Stimulated activated naive CD8-positive, alpha-beta T cell treated with anti-CD3 and anti-CD28 coated beads, Interleukin-15, Interleukin-2, amounts not matched to agents 100 ng/mL and 50 ng/mL, for 24 hours (primary cell): ENCODE results near the gene SOD1.

Source experiments
- H3K27ac Mint-ChIP-seq: one replicate; pipeline ENCODE4 v1.8.0; 2021; ENCODE audit warnings: mild to moderate bottlenecking, mixed read lengths
- H3K27me3 Mint-ChIP-seq: one replicate; pipeline ENCODE4 v1.8.0; 2021; ENCODE audit warnings: mixed read lengths
- H3K36me3 Mint-ChIP-seq: one replicate; pipeline ENCODE4 v1.8.0; 2021; ENCODE audit warnings: low read depth, mixed read lengths
- H3K4me1 Mint-ChIP-seq: one replicate; pipeline ENCODE4 v1.8.0; 2021; ENCODE audit warnings: low read depth, mixed read lengths
- H3K4me3 Mint-ChIP-seq: one replicate; pipeline ENCODE4 v1.8.0; 2021; ENCODE audit warnings: mild to moderate bottlenecking, mixed read lengths
- H3K9me3 Mint-ChIP-seq: one replicate; pipeline ENCODE4 v1.8.0; 2021; ENCODE audit warnings: mixed read lengths

Gene SOD1

DNA sequence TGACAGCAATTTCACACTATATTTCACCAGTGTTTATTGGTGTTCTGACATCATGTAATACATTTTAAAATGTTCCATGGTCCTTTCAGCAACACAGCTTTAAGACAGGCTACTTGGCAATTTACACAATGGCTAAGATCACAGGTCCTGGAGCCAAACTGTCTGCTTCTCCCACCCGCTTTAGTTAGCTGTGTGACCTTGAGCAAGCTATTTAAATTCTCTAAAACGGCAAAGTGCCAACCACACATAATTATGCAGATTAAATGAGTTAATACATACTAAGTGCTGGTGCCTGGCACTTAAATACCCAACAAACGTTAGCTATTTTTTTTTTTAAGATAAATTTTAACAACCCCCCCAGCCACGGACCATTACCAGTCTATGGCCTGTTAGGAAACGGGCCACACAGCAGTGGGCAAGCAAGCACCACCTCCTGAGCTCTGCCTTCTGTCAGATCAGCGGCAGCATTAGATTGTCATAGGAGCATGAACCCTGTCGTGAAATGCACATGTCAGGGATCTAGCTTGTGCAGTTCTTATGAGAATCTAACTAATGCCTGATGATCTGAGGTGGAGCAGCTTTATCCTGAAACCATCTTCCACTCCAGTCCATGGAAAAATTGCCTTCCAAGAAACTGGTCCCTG is 26.9 kb downstream of the SOD1 start:
- peaks cover 84% of the 10 kb centered on the region for H3K36me3 Mint-ChIP-seq
- no peaks in the 10 kb centered on the region for H3K9me3 Mint-ChIP-seq
- no peak overlapping the region for H3K4me3 Mint-ChIP-seq
- no peaks in the 10 kb centered on the region for H3K4me1 Mint-ChIP-seq
- no peaks in the 10 kb centered on the region for H3K27me3 Mint-ChIP-seq
- H3K27ac Mint-ChIP-seq, result no peak overlapping the region

- Mint-ChIP-seq H3K4me3 (no peak overlapping the region), H3K27me3 (no peaks in the 10 kb centered on the region), H3K4me1 (no peaks in the 10 kb centered on the region), H3K27ac (no peak overlapping the region), H3K36me3 (peaks cover 83% of the 10 kb centered on the region), H3K9me3 (no peaks in the 10 kb centered on the region)
Measured at GRCh38 chr21:31687108-31687507, 27.6 kb downstream of the SOD1 start.

DNA sequence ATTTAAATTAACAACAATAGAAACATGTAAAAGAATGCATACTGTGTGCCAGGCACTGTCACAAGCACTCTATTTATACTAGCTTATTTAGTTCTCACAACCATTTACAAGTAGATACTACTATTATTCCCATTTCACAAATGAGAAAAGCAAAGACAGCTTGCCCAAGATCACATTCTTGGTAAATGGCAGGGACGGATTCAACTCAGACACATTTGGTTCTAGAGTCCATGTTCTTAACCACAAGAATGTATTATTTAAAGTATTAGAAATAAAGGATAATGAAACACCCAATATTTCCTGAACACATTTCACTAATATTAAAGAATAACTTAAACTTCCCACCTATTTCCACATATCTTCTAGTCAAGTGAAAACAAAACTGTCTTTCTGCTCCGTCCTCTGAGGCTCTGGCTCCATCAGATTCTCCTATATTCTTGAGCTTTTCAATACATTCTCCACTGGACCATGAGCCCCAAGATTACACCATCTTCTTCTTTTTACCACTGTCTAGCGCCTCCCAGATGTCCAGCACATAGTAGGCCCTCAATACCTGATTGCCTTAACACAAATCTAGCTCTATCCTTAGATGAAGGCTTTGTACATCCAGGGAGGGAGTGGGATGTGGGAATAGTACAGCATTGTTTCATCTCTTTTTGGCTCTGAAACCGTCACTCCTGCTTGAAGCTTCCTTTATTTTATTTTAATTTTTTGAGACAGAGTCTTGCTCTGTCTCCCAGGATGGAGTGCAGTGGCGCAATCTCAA is 29.3 kb downstream of the SOD1 start:
- Mint-ChIP-seq H3K27ac (no peak overlapping the region), H3K4me1 (no peaks in the 10 kb centered on the region), H3K9me3 (no peaks in the 10 kb centered on the region), H3K36me3 (peaks cover 81% of the 10 kb centered on the region), H3K27me3 (no peaks in the 10 kb centered on the region), H3K4me3 (no peak overlapping the region)

- no peaks in the 10 kb centered on the region for H3K27me3 Mint-ChIP-seq
- H3K9me3 Mint-ChIP-seq, result no peaks in the 10 kb centered on the region
- no peak overlapping the region for H3K4me3 Mint-ChIP-seq
- peaks cover 75% of the 10 kb centered on the region for H3K36me3 Mint-ChIP-seq
- no peaks in the 10 kb centered on the region for H3K4me1 Mint-ChIP-seq
- H3K27ac Mint-ChIP-seq, result no peak overlapping the region
Measured at GRCh38 chr21:31693222-31693621, 33.7 kb downstream of the SOD1 start.

DNA sequence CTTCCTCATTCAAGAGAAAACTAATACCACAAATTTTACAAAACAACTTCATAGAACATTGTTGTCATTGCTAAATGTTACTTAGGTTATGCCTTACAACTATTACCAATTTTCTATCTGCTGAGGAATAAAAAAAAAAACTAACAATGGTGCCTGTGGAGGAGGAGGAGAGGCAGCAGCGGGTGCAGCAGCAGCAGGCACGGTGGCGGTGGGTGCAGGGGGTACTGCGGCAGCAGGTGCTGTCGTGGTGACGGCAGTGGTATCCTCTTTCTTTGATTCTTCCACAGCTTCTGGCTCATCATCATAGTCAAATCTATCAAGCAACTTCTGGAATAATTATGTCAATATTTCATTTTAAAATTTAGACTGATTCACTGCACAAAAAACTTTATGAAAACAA is 36.9 kb downstream of the SOD1 start:
- H3K27ac Mint-ChIP-seq, result no peak overlapping the region
- H3K27me3 Mint-ChIP-seq, result no peaks in the 10 kb centered on the region
- H3K4me1 Mint-ChIP-seq, result peaks cover 4% of the 10 kb centered on the region
- peaks cover 71% of the 10 kb centered on the region for H3K36me3 Mint-ChIP-seq
- H3K4me3 Mint-ChIP-seq, result no peak overlapping the region
- no peaks in the 10 kb centered on the region for H3K9me3 Mint-ChIP-seq

GRCh38 chr21:31698461-31698860 is 39.0 kb downstream of the SOD1 start:
- Mint-ChIP-seq H3K9me3 (no peaks in the 10 kb centered on the region), H3K4me3 (no peak overlapping the region), H3K4me1 (peaks cover 4% of the 10 kb centered on the region), H3K27ac (no peak overlapping the region), H3K27me3 (no peaks in the 10 kb centered on the region), H3K36me3 (peaks cover 74% of the 10 kb centered on the region)

- no peaks in the 10 kb centered on the region for H3K27me3 Mint-ChIP-seq
- peaks cover 4% of the 10 kb centered on the region for H3K4me1 Mint-ChIP-seq
- no peak overlapping the region for H3K4me3 Mint-ChIP-seq
- H3K27ac Mint-ChIP-seq, result no peak overlapping the region
- H3K9me3 Mint-ChIP-seq, result no peaks in the 10 kb centered on the region
- peaks cover 72% of the 10 kb centered on the region for H3K36me3 Mint-ChIP-seq
Measured at GRCh38 chr21:31700040-31700439, 40.5 kb downstream of the SOD1 start.

DNA sequence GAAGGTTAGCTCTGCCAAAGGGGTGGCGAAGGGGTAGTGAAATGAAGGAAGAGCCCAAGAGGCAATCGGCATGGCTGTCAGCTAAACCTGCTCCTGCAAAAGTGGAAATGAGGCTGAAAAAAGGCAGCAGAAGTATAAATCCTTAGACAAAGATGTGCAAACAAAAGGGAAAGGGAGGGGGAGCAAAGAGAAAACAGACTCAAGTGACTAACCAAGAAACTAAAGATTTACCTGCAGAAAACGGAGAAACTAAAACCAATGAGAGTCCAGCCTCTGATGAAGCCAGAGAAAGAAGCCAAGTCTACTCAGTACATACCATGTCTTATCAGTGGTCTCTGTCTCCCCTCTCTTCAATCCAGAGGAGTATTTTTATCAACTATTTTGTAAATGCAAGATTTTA is 47.1 kb downstream of the SOD1 start:
- H3K36me3 Mint-ChIP-seq, result peaks cover 35% of the 10 kb centered on the region
- H3K27ac Mint-ChIP-seq, result no peak overlapping the region
- H3K4me3 Mint-ChIP-seq, result no peak overlapping the region
- H3K9me3 Mint-ChIP-seq, result no peaks in the 10 kb centered on the region
- no peaks in the 10 kb centered on the region for H3K27me3 Mint-ChIP-seq
- peaks cover 52% of the 10 kb centered on the region for H3K4me1 Mint-ChIP-seq

- no peak overlapping the region for H3K4me3 Mint-ChIP-seq
Measured at GRCh38 chr21:31707499-31707898, 48.0 kb downstream of the SOD1 start.

DNA sequence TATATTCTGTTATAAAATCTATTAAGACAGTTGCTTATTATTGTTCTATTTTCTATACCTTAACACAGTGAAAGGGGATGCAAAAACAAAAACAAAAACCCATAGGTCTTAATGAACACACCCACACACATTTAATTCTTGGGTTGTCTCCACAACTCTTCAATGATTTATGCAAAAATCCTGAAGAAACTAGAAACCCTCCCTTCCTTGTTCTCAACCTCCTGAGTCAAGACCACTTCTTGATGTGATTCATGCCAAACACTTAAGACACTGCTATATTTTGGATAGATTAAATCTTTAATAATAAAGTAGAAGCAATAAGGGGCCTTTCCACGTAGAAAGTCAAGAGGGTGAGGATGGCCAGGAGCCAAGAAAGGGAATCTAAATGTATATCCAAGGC is 49.0 kb downstream of the SOD1 start:
- H3K27ac Mint-ChIP-seq, result no peak overlapping the region
- H3K27me3 Mint-ChIP-seq, result no peaks in the 10 kb centered on the region
- peaks cover 17% of the 10 kb centered on the region for H3K36me3 Mint-ChIP-seq
- peaks cover 69% of the 10 kb centered on the region for H3K4me1 Mint-ChIP-seq
- H3K9me3 Mint-ChIP-seq, result no peaks in the 10 kb centered on the region
- no peak overlapping the region for H3K4me3 Mint-ChIP-seq

More at GRCh38 chr21:31707499-31707898, 48.0 kb downstream of the SOD1 start:
- Mint-ChIP-seq H3K4me1 (peaks cover 59% of the 10 kb centered on the region), H3K36me3 (peaks cover 26% of the 10 kb centered on the region), H3K27ac (no peak overlapping the region), H3K9me3 (no peaks in the 10 kb centered on the region), H3K27me3 (no peaks in the 10 kb centered on the region)

GRCh38 chr21:31710586-31710985 is 51.1 kb downstream of the SOD1 start:
- Mint-ChIP-seq H3K4me1 (peaks cover 89% of the 10 kb centered on the region), H3K9me3 (no peaks in the 10 kb centered on the region), H3K36me3 (peaks cover 7% of the 10 kb centered on the region), H3K27ac (no peak overlapping the region), H3K27me3 (no peaks in the 10 kb centered on the region), H3K4me3 (no peak overlapping the region)

GRCh38 chr21:31711326-31711725 is 51.8 kb downstream of the SOD1 start:
- peaks cover 7% of the 10 kb centered on the region for H3K36me3 Mint-ChIP-seq
- H3K4me3 Mint-ChIP-seq, result no peak overlapping the region
- H3K4me1 Mint-ChIP-seq, result peaks cover 94% of the 10 kb centered on the region
- no peak overlapping the region for H3K27ac Mint-ChIP-seq
- H3K9me3 Mint-ChIP-seq, result no peaks in the 10 kb centered on the region
- no peaks in the 10 kb centered on the region for H3K27me3 Mint-ChIP-seq

GRCh38 chr21:31711745-31712285 is 52.3 kb downstream of the SOD1 start:
- peaks cover 94% of the 10 kb centered on the region for H3K4me1 Mint-ChIP-seq
- no peaks in the 10 kb centered on the region for H3K9me3 Mint-ChIP-seq
- H3K36me3 Mint-ChIP-seq, result peaks cover 7% of the 10 kb centered on the region
- H3K4me3 Mint-ChIP-seq, result no peak overlapping the region
- H3K27me3 Mint-ChIP-seq, result no peaks in the 10 kb centered on the region
- no peak overlapping the region for H3K27ac Mint-ChIP-seq

DNA sequence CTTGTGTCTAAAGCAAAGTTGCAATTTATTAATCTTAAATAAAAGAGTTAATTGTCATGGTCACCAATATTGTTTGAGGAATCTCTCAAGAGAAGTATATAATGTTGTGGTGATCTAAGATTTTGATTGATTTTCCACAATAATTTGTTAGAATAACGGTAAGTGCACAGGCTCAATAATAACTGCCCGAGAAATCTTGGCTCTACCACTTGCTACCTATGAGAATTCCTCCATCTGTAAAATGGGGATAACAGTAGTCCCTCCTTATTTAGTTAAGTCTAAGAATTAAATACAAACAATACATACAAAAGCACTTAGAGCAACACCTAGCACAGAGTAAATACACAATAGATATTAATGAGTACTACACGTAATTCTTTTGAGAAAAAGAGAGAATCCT is 53.6 kb downstream of the SOD1 start:
- Mint-ChIP-seq H3K4me3 (no peak overlapping the region), H3K9me3 (no peaks in the 10 kb centered on the region), H3K36me3 (peaks cover 8% of the 10 kb centered on the region), H3K27ac (no peak overlapping the region), H3K4me1 (peaks cover 92% of the 10 kb centered on the region), H3K27me3 (no peaks in the 10 kb centered on the region)

GRCh38 chr21:31713973-31714740 is 54.7 kb downstream of the SOD1 start:
- H3K9me3 Mint-ChIP-seq, result no peaks in the 10 kb centered on the region
- H3K36me3 Mint-ChIP-seq, result peaks cover 9% of the 10 kb centered on the region
- H3K4me1 Mint-ChIP-seq, result peaks cover 93% of the 10 kb centered on the region
- H3K27me3 Mint-ChIP-seq, result no peaks in the 10 kb centered on the region
- H3K4me3 Mint-ChIP-seq, result no peak overlapping the region
- H3K27ac Mint-ChIP-seq, result peak overlapping the region; percentile 85
